ES-I3 (cell line): ENCODE measurements around the gene LRRC45.

ENCODE experiments used
- H3K36me3 ChIP-seq: 2 replicates; pipeline ENCODE4 v1.6.1; 2013; ENCODE audit warnings: mild to moderate bottlenecking, low read length, control low read depth, moderate library complexity; ENCODE audit not compliant: insufficient read depth
- H3K4me1 ChIP-seq: 2 replicates; pipeline ENCODE4 v1.6.1; 2013; ENCODE audit warnings: mild to moderate bottlenecking, control low read depth, low read length; ENCODE audit not compliant: insufficient read depth
- H3K9ac ChIP-seq: 2 replicates; pipeline ENCODE4 v1.6.1; 2013; ENCODE audit warnings: low read depth, mild to moderate bottlenecking, low read length, moderate library complexity
- H3K9me3 ChIP-seq: 2 replicates; pipeline ENCODE4 v1.6.1; 2013; ENCODE audit warnings: mild to moderate bottlenecking, low read length, moderate library complexity; ENCODE audit not compliant: control insufficient read depth, insufficient read depth

The LRRC45 gene

DNA sequence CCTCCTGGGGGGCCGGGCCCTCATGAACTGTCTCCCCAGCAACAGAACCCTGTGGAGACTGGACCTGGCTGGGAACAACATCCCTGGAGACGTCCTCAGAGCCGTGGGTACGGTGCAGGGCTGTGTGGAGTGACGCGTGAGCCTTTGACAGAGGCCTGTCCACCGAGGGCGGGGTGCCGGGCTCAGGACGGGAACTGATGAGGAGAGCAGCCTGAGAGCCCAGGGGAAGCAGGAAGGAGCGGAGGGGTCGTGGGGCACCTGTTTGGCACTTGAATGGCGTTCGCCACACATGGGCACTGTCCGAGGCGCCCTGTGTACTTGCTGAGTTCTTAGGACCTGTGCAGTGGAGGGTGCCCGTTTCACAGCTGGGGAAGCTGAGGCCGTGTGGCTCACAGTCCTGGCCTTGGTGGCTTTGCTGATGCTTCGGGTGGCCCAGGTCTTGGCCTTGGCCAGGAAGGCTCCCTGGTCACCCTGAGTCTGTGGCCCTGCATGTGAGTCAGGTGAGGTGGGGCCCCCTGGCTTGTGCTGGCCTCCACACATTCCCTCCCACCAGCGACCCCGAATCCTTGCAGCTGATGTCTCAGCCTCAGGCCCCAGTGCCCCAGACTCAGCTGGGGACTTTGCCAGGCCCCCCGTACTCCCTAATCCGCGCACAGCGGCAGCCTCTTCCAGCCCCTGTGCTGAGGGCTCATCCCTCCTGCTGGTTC lies 2.4 kb downstream of the LRRC45 start:
- Histone ChIP-seq H3K4me1 (no peaks in the 10 kb centered on the region; the same call in 1 of the 2 replicates), H3K9me3 (no peaks in the 10 kb centered on the region), H3K36me3 (no peaks in the 10 kb centered on the region), H3K9ac (no peak overlapping the region)

DNA sequence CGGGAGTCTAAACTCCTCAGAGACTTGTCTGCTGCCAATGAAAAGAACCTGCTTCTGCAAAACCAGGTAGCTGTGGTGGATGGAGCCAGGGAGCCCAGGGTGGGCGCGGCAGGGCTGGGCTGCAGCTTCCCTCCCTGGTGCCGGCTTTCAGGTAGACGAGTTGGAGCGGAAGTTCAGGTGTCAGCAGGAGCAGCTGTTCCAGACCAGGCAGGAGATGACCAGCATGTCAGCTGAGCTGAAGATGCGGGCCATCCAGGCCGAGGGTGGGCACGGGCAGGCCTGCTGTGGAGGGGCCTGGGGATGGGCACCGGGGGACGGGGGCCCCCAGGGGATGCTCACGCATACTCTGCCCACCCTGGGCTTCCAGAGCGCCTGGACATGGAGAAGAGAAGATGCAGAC lies 5.1 kb downstream of the LRRC45 start:
- Histone ChIP-seq H3K9me3 (no peaks in the 10 kb centered on the region), H3K36me3 (no peaks in the 10 kb centered on the region), H3K4me1 (peaks cover 2% of the 10 kb centered on the region; the same call in 1 of the 2 replicates), H3K9ac (no peak overlapping the region)

DNA sequence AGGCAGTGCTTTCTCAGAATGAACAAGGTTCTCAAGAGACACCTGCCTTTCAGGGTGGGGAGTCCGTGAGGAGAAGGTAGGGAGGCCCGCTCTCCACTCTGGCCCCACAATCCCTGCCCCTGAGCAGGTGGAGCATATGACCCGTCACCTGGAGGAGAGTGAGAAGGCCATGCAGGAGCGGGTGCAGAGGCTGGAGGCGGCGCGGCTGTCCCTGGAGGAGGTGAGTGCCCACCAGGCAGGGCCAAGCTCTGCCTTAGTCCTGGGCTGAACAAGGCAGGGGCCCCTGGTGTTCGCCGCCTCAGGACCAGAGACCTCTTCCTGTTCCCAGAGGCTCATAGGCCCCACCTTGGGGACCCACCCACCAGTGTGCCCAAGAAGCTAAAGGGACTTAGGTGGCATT lies 5.9 kb downstream of the LRRC45 start:
- peaks cover 2% of the 10 kb centered on the region; the same call in 1 of the 2 replicates for H3K4me1 ChIP-seq
- H3K9ac ChIP-seq: no peak overlapping the region
- no peaks in the 10 kb centered on the region for H3K36me3 ChIP-seq
- H3K9me3 ChIP-seq: no peaks in the 10 kb centered on the region

DNA sequence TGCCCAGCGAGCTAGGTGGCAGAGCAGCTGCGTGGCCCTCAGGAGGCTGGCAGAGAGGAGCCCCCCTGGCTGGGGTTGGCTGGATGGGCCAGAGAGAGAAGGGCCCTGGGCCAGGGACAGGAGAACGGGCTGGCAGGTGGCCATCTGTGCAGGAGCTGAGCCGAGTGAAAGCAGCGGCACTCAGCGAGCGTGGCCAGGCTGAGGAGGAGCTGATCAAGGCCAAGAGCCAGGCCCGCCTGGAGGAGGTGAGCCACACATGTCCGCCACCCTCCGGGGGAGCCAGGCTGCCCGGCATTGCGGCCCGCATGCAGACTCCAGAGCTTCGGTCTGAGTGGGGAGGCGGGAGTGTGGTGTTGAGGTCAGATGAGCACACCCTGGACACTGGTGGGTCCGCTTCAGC lies 6.3 kb downstream of the LRRC45 start:
- H3K9ac ChIP-seq: no peak overlapping the region
- H3K36me3 ChIP-seq: no peaks in the 10 kb centered on the region
- no peaks in the 10 kb centered on the region for H3K9me3 ChIP-seq

DNA sequence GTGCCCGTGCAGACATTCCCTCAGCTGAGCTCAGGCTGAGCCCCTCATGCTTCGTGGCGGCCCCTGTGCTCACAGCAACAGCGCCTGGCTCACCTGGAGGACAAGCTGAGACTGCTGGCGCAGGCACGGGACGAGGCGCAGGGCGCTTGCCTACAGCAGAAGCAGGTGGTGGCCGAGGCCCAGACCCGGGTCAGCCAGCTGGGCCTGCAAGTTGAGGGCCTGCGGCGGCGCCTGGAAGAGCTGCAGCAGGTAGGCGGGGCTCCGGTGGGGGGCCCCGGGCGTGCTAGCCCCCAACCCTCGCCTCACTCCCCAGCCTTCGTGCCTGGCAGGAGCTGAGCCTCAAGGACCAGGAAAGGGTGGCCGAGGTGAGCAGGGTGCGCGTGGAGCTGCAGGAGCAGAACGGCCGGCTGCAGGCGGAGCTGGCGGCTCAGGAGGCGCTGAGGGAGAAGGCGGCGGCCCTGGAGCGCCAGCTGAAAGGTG lies 6.9 kb downstream of the LRRC45 start:
- Histone ChIP-seq H3K9ac (no peak overlapping the region), H3K4me1 (peaks cover 2% of the 10 kb centered on the region; the same call in 1 of the 2 replicates), H3K9me3 (no peaks in the 10 kb centered on the region), H3K36me3 (no peaks in the 10 kb centered on the region)

More for the DNA sequence above, 6.3 kb downstream of the LRRC45 start:
- H3K4me1 ChIP-seq: peaks cover 2% of the 10 kb centered on the region; the same call in 1 of the 2 replicates

DNA sequence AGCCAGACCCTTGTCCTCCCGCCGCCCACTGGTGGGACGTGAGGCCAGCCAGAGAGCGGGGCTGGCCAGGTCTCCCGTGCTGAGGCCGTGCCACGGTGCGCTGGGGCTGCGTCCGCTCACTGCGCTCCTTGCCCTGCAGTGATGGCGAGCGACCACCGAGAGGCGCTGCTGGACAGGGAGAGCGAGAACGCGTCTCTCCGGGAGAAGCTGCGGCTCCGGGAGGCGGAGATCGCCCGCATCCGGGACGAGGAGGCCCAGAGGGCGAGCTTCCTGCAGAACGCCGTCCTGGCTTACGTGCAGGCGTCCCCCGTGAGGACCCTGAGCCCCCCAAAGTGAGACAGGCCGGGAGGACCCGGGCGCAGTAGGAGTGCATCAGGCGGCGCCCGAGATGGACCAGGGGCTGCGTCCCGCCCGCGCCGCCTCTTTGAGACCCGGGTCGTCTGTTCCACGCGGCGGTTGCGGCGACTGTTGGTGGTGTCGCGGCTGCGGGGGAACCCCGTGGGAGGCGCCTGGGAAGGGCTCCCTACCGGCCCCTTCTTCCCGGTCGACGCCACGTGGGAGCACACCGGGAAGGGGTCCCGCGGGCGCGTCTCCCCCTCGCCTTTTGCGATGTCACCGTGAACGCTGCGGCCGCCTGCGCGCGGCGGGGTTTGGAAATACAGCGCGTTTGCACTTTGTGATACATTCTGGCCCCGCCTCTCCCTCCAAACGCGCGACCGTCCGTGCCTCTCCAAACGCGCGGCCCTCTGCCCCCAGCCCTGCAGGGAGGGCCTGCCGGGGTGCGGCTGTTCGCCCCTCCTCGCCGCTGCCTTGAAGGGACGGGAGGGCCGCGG lies 7.6 kb downstream of the LRRC45 start:
- Histone ChIP-seq H3K36me3 (no peaks in the 10 kb centered on the region), H3K9me3 (no peaks in the 10 kb centered on the region), H3K4me1 (peaks cover 2% of the 10 kb centered on the region; the same call in 1 of the 2 replicates), H3K9ac (peak overlapping the region; percentile 72; the same call in 1 of the 2 replicates)

DNA sequence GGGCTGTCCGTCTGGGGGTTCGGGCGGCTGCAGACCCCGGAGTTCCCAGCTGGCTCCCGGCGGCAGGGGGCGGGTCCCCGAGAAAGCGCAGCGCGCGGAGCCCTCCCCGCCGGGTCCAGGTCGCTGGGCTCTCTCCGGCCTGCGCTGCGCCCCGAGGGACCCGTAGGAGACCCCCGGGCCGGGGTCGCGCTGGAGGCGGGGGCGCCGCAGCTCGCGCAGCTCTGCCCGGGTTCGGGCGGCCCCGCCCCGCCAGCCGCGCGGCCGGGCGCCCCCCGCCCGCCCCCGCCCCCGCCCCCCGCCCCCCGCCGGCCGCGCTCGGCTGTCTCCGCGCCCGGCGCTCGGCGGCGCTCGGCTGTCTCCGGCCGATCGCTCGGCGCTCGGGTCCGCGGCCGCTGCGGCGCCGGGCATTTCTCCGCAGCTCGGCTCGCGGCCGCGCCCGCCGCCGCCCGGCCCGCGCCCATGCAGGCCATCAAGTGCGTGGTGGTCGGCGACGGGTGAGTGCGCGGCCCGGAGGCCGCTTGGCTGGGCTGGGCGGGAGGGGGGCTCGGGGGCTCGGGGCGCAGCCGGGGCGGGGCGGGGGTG lies 8.3 kb downstream of the LRRC45 start, which contains the start of gene RAC3:
Gene RAC3 (plus strand): TSS at position 376 of the 582 bp plus-strand sequence. CDS start 84 bp downstream, at position 460.
- H3K9ac ChIP-seq: peak within 1 kb of the TSS; percentile 72
- H3K9me3 ChIP-seq: no peaks in the 10 kb centered on the region

DNA sequence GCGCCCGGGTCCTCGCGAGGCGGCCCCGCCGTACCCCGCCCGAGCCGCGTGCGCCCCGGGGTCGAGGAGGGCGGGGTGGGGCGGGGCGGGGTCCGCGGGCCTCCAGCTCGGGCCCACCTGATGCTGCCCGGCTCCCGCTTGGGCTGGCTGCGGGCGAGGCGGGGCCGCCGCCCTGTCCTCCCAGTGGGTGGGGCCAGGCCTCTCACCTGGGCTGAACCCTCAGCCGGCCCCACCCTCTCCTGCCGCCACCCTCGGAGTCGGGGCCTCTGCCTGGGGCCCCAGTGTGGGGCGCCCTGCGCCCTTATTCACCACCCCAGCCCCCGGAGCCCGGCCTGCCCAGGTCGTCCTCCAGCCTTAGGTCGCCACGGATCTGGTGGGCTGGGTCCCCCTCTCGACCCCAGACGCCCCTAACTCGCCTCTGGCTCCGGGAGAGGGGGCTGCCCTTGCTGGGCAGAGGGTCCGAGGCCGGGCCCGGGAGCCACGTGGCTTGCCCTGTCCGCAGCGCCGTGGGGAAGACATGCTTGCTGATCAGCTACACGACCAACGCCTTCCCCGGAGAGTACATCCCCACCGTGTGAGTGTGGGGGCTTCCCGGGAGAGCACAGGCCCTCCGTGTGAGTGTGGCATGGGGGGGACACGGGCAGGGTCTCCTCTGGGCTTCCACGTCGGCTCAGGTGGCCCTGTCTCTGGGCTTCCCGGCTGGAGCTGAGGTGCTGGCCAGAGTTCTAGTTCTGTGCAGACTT lies 9.0 kb downstream of the LRRC45 start:
- H3K36me3 ChIP-seq: no peaks in the 10 kb centered on the region
- peaks cover 2% of the 10 kb centered on the region; the same call in 1 of the 2 replicates for H3K4me1 ChIP-seq
- peak overlapping the region; percentile 57 for H3K9ac ChIP-seq
- H3K9me3 ChIP-seq: no peaks in the 10 kb centered on the region

More for the DNA sequence above, 8.3 kb downstream of the LRRC45 start, which contains the start of gene RAC3:
- peaks cover 2% of the 10 kb centered on the region; the same call in 1 of the 2 replicates for H3K4me1 ChIP-seq
- H3K36me3 ChIP-seq: no peaks in the 10 kb centered on the region

DNA sequence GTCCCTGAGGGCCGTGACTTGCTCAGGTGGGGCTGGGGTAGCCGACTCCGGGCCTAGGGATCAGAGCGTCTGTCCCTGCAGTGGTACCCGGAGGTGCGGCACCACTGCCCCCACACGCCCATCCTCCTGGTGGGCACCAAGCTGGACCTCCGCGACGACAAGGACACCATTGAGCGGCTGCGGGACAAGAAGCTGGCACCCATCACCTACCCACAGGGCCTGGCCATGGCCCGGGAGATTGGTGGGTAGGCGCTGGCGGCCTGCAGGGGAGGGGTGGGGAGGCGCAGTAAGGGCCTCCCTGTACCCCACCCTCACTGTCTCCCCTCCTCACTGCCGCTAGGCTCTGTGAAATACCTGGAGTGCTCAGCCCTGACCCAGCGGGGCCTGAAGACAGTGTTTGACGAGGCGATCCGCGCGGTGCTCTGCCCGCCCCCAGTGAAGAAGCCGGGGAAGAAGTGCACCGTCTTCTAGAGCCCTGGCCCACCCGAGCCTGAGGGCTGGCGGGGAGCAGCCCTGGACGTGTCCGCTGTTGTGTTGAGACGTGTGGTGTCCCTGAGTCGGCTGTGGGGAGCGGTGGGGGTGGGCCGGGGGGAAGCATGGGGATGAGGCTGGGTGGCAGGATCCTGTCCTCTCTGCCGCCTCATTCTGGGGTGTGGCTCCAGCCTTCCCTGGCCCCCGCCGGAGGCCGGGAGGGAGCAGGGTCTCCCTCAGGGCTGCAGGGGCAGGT lies 10.4 kb downstream of the LRRC45 start:
- H3K36me3 ChIP-seq: no peaks in the 10 kb centered on the region
- no peak overlapping the region for H3K9ac ChIP-seq
- peaks cover 2% of the 10 kb centered on the region; the same call in 1 of the 2 replicates for H3K4me1 ChIP-seq
- H3K9me3 ChIP-seq: no peaks in the 10 kb centered on the region

DNA sequence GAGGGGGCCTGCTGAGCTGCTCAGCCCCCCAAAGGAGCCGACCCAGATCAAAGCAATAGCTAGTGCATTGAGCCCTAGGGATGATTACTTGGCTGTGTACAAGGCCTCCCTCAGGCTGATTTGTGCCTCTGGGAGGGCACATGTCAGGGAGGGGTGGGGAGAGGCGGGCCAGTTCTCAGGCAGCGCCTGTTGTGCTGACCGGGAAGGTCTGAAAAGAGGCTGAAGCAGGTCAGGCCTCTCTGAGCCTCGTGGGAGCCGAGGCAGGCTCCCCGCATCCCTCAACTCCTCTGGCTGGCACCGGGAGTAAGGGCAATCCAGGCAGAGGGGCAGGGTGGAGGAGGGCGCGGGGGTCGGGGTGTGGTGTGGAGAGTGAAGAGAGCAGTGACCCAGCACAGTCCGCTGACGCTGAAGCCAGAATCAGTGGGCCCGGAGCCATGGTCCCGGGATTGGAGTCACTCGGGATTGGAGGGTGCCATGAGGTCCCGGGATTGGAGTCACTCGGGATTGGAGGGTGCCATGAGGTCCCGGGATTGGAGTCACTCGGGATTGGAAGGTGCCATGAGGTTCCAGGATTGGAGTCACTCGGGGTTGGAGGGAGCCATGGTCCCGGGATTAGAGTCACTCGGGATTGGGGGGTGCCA lies 11.4 kb downstream of the LRRC45 start:
- Histone ChIP-seq H3K36me3 (no peaks in the 10 kb centered on the region), H3K9me3 (no peaks in the 10 kb centered on the region), H3K4me1 (peaks cover 2% of the 10 kb centered on the region; the same call in 1 of the 2 replicates), H3K9ac (no peak overlapping the region)

DNA sequence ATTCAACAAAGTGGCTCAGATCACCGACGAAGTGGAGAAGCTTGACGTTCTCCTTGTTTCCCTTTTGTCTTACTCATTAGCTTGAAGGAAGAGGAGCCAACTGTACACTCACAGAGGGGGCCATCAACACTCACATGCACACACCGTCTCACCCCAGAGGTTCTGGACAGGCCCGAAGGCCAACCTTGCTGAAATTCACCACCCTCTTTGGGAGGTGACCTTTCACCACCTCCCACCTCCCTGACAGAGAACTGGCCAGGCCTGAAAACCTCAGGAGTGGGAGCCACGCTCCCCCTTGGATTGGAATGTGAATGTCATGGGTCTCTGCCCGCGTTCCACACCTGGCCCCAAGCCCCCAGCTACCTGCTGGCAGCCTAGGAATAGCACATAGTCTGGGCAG lies 12.4 kb downstream of the LRRC45 start:
- no peak overlapping the region for H3K9ac ChIP-seq
- no peaks in the 10 kb centered on the region for H3K9me3 ChIP-seq
- no peaks in the 10 kb centered on the region for H3K36me3 ChIP-seq
- H3K4me1 ChIP-seq: peaks cover 2% of the 10 kb centered on the region; the same call in 1 of the 2 replicates

DNA sequence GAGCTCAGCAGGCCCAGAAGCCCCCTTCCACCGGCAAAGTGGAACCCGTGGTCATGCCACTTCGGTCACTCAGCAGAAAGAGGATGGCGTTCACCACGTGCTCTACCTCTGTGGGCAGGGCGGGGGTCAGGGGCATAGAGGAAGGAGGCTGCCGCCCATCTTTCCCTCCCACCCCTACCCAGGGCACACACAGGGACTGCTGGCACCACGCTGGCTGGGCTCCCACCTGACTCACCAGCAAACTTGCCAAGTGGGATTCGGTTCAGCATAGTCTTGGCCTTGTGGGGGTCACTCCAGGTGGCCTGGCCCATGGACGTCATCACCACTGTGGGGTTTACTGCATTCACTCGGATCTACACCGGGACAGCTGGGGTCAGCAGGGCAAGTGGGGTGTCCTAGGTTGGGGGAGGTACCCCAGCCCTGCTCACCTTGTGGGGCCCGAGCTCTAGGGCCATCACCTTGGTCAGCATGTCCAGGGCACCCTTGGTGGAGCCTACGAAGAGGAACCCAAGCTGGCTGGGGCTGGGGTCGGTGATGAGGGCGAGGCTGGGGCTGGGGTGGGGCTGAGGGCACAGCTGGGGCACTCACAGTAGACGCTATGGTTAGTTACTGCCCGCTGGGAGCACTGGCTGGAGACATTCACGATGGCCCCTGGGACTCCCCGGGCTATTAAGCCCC lies 13.0 kb downstream of the LRRC45 start:
- Histone ChIP-seq H3K9ac (no peak overlapping the region), H3K36me3 (no peaks in the 10 kb centered on the region), H3K4me1 (peaks cover 2% of the 10 kb centered on the region; the same call in 1 of the 2 replicates), H3K9me3 (no peaks in the 10 kb centered on the region)
